Stomach (tissue), 9 donors: Measurements from ENCODE around the gene DDX25. TPM values are rescaled to one million over a fixed set of nuclear protein-coding genes. Genes with fewer than 3 reads are reported as not detected.

Source experiments
- DNase-seq, 2 donors: peaks; one replicate each; pipeline versions ENCODE4 v3.0.0 to v3.0.0-alpha.2; 2013 to 2019
- H3K27ac ChIP-seq, 5 donors: fragments of 200-600 bp in 4 of 5; sonication (generic) in 4 of 5; one replicate each; pipeline ENCODE4 v1.5.1; 2013 to 2019; ENCODE audit warnings: mild to moderate bottlenecking in 1 of 5, moderate library complexity in 1 of 5
- H3K27me3 ChIP-seq, 3 donors: fragments of 200-600 bp; sonication (generic); one replicate each; pipeline ENCODE4 v1.5.1; 2017 to 2019; ENCODE audit warnings: mixed run types in 1 of 3
- H3K36me3 ChIP-seq, 4 donors: fragments of 200-600 bp; sonication (generic); 1 replicate in 3 of 4; 2 replicates in 1 of 4; pipeline ENCODE4 v1.5.1; 2016 to 2019
- H3K4me1 ChIP-seq, 4 donors: fragments of 200-600 bp; sonication (generic); one replicate each; pipeline ENCODE4 v1.5.1; 2016 to 2019
- H3K4me3 ChIP-seq, 4 donors: fragments of 200-600 bp; sonication (generic) in 3 of 4; one replicate each; pipeline ENCODE4 v1.5.1; 2016 to 2019; ENCODE audit warnings: mild to moderate bottlenecking in 1 of 4
- H3K9me3 ChIP-seq, 4 donors: fragments of 200-600 bp; sonication (generic); one replicate each; pipeline ENCODE4 v1.5.1; 2016 to 2019
- CTCF ChIP-seq, 7 experiments: fragments of 450-650 bp in 4 of 7; fragments of 200-600 bp in 3 of 7; sonication (generic) in 3 of 7; IDR thresholded peaks; one replicate each; pipeline ENCODE4 v1.5.1; 2016 to 2019; ENCODE audit warnings: antibody characterized with exemption in 7 of 7, control low read depth in 2 of 7, mild to moderate bottlenecking in 1 of 7
- EP300 ChIP-seq: sonication (generic); formaldehyde crosslinking; IDR thresholded peaks from one replicate; pipeline ENCODE4 v1.6.1; 2017; ENCODE audit warnings: antibody characterized with exemption
- POLR2A ChIP-seq, 4 donors: fragments of 450-650 bp; IDR thresholded peaks; one replicate each; pipeline ENCODE4 v1.6.1; 2016; ENCODE audit warnings: antibody characterized with exemption in 4 of 4, control low read depth in 2 of 4, mild to moderate bottlenecking in 1 of 4, moderate library complexity in 1 of 4
- POLR2AphosphoS5 ChIP-seq, 3 donors: sonication (generic); formaldehyde crosslinking; IDR thresholded peaks; one replicate each; pipeline ENCODE4 v1.6.1; 2016; ENCODE audit warnings: antibody characterized with exemption in 3 of 3
- WGBS, 5 donors: extraction: QIAGEN DNeasy Blood & Tissue Kit in 3 of 5; methylation state at CpG; one replicate each; pipeline versions ENCODE4 v1.1.5 to v1.1.7; 2013 to 2018; 5-methylcytosine and 5-hydroxymethylcytosine counted together
- intact Hi-C: fragments of 100-400 bp; cut with DNase I; formaldehyde crosslinking; loops from one replicate; pipeline ENCODE4 v1.15.1; 2023; ENCODE audit warnings: low total_unique reads
- polyA plus RNA-seq, 3 donors: library from polyadenylated mRNA; stranded (reverse); fragments of 200-250 nt; gene quantifications; one replicate each; pipeline ENCODE4 v1.2.3, GENCODE V29; 2013
- total RNA-seq, 5 donors: library from RNA; depleted of rRNA; stranded (reverse); fragments of >200 nt; gene quantifications; one replicate each; pipeline versions ENCODE4 v1.1.0 to v1.2.3, GENCODE V29; 2014 to 2016
- donor health status: healthy with polysubstance abuse.
- donor health status: Bipolar disorder and iron deficiency.
- donor health status: healthy.

Gene DDX25
- total and polyA plus RNA-seq, 8 donors, result under 0.01 to 1.0 (median 0.30) TPM; not detected in 3

DNA sequence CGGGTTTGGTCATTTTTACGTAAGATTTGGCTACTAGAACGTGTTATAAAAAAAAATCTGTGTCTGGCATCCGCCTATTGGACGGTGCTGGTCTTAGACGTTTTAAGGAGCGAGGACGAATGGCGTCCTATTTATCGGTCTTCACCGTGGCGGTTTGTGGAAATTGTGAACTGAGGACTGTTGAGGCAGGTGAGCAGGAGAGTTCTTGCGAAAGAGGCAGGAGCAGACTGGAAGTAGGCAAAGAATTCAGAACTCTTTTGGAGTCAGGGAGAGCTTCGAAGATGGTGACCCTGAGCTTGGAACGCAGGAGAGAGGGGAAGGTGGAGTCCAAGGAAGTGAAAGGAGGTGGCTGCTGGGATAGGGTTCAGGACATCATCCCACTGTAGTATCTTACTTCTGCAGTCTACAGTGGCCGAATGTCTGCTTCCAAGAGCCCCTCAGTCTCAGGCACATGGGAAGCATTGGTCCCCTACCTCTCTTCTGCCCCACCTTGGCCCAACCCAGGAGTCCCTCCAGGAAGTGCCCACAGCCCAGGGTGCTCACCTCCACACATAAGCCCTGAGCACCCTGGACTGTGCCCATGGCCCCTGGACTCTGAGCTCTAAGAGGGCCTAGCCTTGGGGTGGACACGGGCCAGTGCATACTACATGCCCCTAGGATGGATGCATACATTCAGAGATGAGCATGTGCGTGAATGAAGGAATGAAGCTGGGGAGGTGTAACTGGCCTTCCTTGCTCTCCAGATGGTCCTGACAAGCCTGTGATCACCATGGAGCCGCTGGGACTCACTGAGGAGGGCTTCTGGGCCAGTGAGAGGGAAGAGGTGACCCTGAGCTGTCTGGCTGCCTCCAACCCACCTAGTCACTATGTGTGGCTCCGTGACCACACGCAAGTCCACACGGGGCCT is 45.2 kb downstream of the DDX25 start:
- intact Hi-C loops, result no loop called here
- Histone ChIP-seq H3K9me3 (no peaks in the 10 kb centered on the region), H3K4me3 (no peak overlapping the region), H3K4me1 (peaks cover 9 to 32% (median 24%) of the 10 kb centered on the region in 4 donors), H3K36me3 (no peaks in the 10 kb centered on the region), H3K27ac (no peak overlapping the region), H3K27me3 (peaks cover 0 to 22% (median 0%) of the 10 kb centered on the region in 3 donors)
- no peak for DNase-seq
- TF ChIP-seq POLR2AphosphoS5 (IDR thresholded peaks at IDR 0.05) (no peak), EP300 (no peak), POLR2A (IDR thresholded peaks at IDR 0.05) (no peak), CTCF (IDR thresholded peaks at IDR 0.05) (no peak)
- 92 to 95% (median 94%) methylated on average over 18 to 22 of the region's 22 CpGs for WGBS, 5 donors

- H3K27ac ChIP-seq, result peak overlapping the region in 1 of 5 donors; percentile 75
- H3K27me3 ChIP-seq, result peaks cover 0 to 20% (median 0%) of the 10 kb centered on the region in 3 donors
- WGBS, 5 donors, result 79 to 95% (median 94%) methylated on average over 10 to 11 of the region's 11 CpGs
- H3K4me1 ChIP-seq, result peaks cover 9 to 32% (median 24%) of the 10 kb centered on the region in 4 donors
- no peaks in the 10 kb centered on the region for H3K9me3 ChIP-seq
- no peak for TF ChIP-seq EP300
- no peak for TF ChIP-seq POLR2A (IDR thresholded peaks at IDR 0.05)
- no peak for TF ChIP-seq CTCF (IDR thresholded peaks at IDR 0.05)
- intact Hi-C loops, result no loop called here
- no peak overlapping the region for H3K4me3 ChIP-seq
- DNase-seq, result no peak
- no peaks in the 10 kb centered on the region for H3K36me3 ChIP-seq
Observed at GRCh38 chr11:125950178-125950490, 45.8 kb downstream of the DDX25 start.

- no peak for TF ChIP-seq CTCF (IDR thresholded peaks at IDR 0.05)
- peak; percentile 76 for TF ChIP-seq EP300
- peak; percentile 32 to 76 (median 75) for TF ChIP-seq POLR2AphosphoS5 (IDR thresholded peaks at IDR 0.05)
- TF ChIP-seq POLR2A (IDR thresholded peaks at IDR 0.05), result no peak
- Histone ChIP-seq H3K27ac (peak overlapping the region in 2 of 5 donors; percentile 57 to 75), H3K27me3 (peaks cover 0 to 12% (median 0%) of the 10 kb centered on the region in 3 donors), H3K9me3 (no peaks in the 10 kb centered on the region), H3K36me3 (peaks cover 0 to 7% (median 0%) of the 10 kb centered on the region in 4 donors), H3K4me3 (no peak overlapping the region), H3K4me1 (peaks cover 9 to 32% (median 24%) of the 10 kb centered on the region in 4 donors)
- DNase-seq, result peak in 1 of 2 donors; percentile 92
- intact Hi-C loops, result no loop called here
- 68 to 88% (median 72%) methylated on average over 10 to 15 of the region's 15 CpGs for WGBS, 5 donors
Observed at GRCh38 chr11:125950696-125951651, 46.7 kb downstream of the DDX25 start.

GRCh38 chr11:125951731-125952130 is 47.4 kb downstream of the DDX25 start:
- H3K27me3 ChIP-seq, result peaks cover 0 to 9% (median 0%) of the 10 kb centered on the region in 3 donors
- TF ChIP-seq POLR2A (IDR thresholded peaks at IDR 0.05) (no peak), CTCF (IDR thresholded peaks at IDR 0.05) (no peak), POLR2AphosphoS5 (IDR thresholded peaks at IDR 0.05) (no peak), EP300 (no peak)
- WGBS, 5 donors, result 73 to 82% (median 77%) methylated on average over 11 of the region's 11 CpGs
- H3K27ac ChIP-seq, result peak overlapping the region in 3 of 5 donors; percentile 7 to 75 (median 57)
- intact Hi-C loops, result no loop called here
- peaks cover 0 to 11% (median 0%) of the 10 kb centered on the region in 4 donors for H3K36me3 ChIP-seq
- no peak overlapping the region for H3K4me3 ChIP-seq
- no peaks in the 10 kb centered on the region for H3K9me3 ChIP-seq
- no peak for DNase-seq
- peaks cover 9 to 32% (median 24%) of the 10 kb centered on the region in 4 donors for H3K4me1 ChIP-seq
